ENCODE measurements around the gene GCNT4.
"Not testable (repeated sequence)": the region's sequence is repeated elsewhere in the genome, so short reads cannot be mapped to it uniquely, and the experiment has no call there.

GCNT4 gene, protein sequence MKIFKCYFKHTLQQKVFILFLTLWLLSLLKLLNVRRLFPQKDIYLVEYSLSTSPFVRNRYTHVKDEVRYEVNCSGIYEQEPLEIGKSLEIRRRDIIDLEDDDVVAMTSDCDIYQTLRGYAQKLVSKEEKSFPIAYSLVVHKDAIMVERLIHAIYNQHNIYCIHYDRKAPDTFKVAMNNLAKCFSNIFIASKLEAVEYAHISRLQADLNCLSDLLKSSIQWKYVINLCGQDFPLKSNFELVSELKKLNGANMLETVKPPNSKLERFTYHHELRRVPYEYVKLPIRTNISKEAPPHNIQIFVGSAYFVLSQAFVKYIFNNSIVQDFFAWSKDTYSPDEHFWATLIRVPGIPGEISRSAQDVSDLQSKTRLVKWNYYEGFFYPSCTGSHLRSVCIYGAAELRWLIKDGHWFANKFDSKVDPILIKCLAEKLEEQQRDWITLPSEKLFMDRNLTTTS

DNA sequence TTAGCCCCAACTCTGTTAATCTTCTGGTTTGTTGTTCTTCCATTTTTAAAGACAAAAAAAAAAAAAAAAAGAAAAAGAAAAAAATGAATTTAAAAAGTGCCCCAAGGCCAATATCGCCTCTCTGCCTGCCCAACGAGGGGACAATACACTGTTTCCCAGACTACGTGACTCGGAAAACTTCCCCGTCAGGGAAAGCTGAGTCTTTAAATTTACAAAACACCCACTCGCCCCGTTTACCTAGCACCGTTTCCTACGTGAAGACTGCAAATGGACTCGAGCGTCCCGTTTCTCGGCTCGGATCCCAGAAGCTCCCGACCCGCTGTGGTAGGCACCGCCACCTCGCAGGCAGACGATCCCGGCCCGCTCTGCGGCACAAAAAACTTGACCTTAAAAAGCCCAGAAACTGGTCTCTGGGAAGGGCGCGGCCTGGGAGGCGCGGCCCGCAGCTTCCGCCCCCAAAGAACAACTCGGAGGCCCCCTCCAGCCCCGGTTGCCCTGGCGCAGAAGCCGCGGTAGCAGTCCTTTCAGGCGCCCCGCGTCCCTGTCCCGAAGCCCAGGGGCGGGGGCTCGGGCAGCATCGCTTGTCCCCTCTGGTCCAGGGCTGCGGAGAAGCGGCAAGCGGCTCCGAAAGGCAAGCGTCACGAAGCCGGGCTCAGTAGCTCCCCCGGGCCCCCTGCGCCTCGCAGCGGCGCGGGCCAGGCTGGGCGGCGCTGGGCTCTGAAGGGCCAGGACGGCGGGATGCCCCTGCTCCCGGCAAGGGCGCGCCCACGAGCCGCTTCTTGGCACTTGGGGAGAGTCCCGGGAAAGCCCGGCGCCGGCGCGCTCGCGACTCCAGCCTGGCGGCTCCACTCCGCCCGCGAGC lies at the start of gene GCNT4:
GCNT4 (minus strand) TSS at position 367 of the 862 bp plus-strand sequence. CDS start 22,521 bp downstream, outside the sequence.
- peak; percentile 59 for DNase-seq

DNA sequence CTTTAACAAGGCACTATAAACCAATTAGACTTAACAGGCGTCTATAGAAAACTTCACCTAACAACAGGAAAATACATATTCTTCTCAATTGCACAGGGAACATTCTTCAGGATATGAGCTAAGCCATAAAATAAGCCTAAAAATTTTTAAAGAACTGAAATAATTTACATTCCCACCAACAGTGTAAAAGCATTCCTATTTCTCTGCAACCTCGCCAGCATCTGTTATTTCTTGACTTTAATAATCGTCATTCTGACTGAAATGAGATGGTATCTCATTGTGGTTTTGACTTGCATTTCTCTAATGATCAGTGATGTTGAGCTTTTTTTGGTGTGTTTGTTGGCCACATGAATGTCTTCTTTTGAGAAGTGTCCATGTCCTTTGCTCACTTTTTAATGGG lies 43.6 kb upstream of the GCNT4 start:
- peak; percentile 34 for DNase-seq

DNA sequence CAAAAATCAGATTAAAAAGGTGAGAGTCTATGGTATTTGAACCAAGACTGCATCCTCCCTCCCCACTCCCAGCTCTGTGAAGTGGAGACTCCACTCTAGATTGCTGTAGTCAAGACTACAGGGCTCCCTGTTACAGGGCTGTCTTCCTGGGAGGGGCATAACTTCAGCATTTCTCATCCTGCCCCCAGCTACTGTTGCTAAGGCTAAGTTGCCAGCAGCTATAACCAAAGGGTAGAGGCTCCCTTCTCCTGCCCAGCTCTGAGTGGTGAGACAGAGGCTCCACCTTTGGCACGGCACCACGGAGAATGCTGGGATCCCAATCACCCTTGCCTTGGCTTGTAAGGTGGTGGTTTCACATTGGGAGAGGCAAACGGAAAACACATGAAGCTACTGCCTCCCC lies 39.2 kb upstream of the GCNT4 start:
- no peak for DNase-seq

DNA sequence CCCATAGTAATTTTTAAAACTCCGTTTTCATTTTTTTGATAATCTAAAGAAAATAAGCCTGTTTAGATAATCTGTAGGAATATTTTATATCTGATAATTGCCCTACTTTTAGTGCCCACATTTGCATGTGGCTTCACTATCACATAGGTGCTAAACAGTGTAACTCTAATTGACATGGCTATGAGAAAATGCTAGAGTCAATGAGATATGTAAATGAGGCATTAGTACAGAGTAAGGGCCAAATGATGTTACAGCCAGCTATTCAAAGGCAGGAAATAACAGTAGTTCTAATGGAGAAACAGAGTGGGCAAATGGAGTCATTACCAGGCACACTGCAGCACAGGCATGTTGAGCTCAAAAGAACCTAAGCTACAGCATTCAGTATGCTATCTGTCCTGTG lies 37.3 kb upstream of the GCNT4 start:
- no peak for DNase-seq

DNA sequence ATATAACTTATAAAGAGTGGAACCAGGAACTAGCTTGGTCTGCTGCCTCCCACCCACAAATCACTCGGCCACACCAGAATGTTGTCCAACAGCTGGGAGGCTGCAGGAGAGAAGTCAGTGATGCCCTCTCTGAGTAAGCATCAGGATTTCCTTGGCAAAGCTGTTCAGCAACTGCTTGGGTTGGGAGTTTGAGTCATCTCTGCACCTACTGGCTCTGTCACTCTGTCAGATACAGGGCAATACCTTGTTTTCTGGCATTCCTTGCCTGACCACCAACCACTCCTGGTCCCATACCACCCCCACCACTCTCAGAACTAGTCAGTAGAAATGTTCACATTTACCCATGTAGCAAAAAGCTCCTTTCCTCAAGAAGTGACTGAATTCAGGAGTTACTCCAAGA lies 36.8 kb upstream of the GCNT4 start:
- no peak for DNase-seq

DNA sequence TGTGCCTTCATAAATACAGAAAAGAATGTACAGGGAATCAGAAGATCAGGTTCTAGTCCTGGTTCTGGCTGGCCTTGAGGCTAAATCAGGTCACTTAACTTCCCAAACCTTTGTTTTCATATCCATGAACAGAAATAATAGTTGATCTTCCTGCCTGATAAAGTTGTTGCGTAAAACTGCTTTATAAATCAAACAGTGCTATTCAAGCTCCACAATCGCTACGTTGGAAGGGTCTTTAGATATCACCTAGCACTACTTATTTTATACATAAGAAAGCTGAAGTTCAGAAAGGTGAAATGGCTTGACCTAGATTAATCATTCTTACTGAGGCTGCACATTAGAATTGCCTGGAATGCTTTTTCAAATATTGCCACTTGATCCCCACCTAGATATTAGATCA lies 36.3 kb upstream of the GCNT4 start:
- no peak for DNase-seq

DNA sequence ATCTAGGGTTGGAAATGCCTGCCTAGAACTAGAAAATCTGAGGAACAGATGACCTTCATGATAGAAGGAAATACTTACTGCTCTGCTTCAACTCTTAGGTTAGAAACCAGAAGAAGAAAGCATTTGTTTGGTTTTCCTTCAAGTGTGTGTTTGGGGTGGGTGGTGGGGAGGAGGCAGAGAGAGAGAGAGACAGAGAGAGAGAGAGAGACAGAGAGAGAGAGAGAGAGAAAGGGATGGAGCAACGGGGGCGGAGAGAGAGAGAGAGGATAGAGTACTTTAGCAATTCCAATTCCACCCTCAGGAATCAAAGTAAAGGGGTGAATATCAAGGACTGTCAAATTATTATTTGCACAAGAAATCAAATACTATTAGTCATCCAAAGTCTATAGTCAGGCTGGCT lies 29.2 kb upstream of the GCNT4 start:
- DNase-seq = no peak

DNA sequence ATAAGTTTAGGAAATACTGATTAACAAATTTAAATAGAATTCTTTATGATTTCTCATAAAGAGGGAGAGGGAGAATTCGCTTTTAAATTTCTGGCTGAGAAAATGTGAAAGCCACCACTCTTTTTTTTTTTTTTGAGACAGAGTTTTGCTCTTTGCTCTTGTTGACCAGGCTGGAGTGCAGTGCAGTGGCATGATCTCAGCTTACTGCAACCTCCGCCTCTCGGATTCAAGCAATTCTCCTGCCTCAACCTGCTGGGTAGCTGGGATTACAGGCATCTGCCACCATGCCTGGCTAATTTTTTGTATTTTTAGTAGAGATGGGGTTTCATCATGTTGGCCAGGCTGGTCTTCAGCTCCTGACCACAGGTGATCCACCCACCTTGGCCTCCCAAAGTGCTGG lies 27.0 kb upstream of the GCNT4 start:
- DNase-seq = not testable (repeated sequence)

DNA sequence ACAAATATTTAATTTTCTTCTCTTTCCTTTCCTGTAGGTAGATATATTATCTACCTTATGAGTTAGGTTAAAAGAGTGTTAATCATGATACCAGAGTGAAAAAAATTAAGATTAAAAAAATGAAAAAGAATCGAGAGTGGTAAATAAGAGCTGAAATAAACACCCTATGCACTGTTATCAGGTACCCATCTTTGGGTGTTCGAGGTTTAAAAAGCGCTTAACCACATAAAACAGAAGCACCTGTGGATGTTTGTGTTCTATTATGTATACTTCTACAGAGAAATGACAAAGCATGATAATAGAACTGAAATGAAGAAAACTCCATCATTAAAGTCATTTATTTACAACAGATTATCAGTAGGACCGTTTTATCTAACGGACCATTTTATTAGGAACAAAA lies 25.7 kb upstream of the GCNT4 start:
- no peak for DNase-seq

DNA sequence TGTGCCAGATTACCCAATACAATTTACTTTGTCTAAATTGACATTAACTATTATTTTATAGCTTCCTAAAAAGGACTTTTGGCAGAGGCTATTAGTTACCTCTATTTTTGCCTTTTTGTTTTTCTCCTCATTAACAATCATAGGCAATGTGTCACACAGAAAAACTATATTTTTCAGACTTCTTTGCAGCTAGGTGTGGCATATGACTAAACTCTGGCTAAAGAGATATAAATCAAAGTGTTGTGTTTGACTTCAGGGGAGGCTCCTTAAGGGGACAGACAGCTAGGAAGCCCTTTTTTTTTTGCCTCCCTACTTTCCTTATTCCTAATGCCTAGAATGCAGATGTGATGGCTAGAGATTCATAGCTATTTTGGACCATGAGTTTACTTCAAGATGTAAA lies 19.7 kb upstream of the GCNT4 start:
- DNase-seq = no peak

DNA sequence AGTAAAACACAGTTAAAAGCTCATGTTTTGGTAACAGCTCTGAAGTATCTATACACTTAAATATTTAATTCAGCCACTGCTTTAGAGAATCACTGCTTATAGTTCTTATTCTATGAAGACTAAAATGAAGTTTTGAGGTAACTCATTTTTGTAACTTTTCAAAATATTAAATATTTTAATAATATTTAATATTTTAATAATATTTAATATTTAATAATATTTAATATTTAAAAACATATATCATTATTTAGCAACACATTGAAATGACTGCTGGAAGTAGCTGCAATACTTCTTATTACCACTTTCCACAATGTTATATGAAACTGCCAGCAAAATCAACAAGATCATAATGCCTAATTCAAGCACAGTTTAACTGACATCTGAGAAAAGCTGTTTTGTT lies 18.7 kb upstream of the GCNT4 start:
- no peak for DNase-seq

DNA sequence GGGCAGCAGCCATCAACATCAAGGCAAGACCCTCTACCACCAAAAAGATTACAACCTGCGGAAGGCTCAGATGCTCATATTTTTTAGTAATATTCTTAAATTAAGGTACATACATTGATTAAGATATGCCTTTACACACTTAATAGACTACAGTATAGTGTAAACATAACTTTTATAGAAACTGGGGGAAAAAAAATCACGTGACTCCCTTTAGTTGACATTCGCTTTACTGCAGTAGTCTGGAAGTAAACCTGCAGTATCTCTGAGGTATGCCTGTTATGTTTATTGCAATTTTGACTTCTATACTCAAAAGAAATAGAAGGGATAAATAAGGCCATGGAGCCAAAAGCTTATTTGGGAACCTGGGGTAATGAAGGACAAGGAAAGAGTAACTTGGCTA lies 15.1 kb upstream of the GCNT4 start:
- no peak for DNase-seq

DNA sequence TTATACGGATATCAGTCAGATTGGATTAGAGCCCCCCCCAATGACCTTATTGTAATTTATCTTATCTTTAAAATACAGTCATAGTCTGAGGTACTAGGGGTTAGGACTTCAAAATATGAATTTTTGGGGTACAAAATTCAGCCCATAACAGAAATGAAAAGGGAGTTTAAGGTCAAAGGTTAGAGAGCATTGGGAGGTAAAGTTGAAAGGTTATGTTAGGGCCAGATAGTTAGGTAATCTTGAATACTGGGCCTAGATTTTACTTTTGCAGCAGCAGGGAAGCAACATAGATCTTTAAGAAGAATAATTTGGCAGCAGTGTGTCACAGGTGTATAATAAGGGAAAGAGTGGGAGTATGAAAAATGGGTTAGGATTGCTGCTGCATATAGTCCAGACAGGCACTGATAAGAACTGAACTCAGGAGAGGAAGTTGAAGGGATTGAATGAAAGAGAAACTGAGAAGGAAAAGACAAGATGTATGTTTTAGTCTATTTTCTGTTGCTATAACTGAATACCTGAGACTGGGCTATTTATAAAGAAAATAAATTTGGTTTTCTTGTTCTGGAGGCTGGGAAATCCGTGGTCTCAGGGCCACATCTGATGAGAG lies 10.7 kb upstream of the GCNT4 start:
- DNase-seq = no peak

DNA sequence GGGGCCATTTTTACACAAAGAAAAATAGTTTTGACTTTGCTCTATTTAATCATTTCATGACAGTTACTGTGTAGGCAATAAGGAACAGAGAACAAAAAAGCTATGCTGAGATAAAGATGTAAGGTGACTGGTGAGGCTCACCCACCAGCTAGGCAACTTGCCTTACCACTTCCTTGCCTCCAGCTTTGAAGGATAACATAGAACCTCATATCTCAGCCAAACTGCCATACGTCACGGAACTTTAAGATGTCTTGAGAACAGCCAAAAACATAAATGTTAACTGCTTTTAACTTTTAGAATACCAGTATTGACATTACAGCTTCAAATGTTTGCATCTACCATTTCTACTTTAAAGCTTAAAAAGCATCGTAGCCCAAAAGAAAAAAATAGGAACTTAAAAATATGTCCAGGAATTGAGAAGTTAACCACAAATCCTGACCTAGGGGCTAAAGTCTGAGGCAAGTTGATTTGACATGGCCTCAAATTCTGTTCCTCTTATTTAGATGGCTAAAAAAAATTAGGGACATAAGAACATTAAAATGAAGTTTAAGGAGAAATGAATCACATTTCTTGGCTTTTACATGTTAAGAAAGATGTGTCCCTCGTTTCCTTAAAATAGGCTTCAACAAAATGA lies 7.7 kb upstream of the GCNT4 start:
- DNase-seq = peak; percentile 43

DNA sequence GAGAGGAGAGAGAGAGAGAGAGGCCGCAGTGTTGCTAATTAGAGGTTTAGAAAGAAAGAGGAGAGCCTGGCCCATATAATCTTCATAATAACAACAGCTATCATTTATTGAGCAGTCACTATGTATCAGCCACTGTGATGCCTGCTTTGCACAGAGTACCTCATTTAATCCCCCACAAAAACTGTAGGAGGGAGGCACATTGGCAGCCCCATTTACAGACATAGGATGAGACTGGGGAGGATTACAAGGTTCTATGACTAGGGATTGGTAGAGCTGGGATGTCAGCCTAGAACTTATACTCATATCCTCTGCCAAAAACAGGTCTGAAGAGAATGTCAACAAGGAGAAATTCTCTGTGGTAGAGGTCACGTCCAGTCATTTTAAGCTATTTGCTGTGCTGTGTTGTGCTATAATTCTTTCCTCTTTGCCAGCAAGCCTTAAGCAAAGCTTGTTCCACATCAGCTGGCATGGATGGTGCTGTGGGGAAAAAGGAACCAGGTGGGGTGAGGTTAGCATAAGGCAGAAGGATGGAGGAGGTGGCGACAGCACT lies 6.7 kb upstream of the GCNT4 start:
- no peak for DNase-seq

DNA sequence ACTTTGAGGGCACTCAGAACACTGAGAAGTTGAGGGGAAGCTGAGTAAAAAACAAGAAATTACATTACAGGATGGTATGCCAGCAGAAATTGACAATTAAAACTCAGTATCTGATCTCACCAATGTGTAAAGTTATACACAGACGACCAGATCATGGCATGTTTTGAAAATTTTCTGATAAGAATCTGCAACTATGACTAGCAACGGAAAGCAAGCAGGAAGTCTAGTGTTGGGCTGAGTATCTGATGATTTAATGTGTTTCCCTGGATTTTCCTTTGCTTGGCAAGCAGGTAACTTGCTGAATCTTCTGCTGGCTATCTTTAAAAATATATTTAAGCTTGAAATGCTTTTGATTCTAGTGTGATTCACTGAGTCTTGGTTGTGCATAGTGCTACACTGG lies 5.2 kb upstream of the GCNT4 start:
- peak; percentile 30 for DNase-seq

DNA sequence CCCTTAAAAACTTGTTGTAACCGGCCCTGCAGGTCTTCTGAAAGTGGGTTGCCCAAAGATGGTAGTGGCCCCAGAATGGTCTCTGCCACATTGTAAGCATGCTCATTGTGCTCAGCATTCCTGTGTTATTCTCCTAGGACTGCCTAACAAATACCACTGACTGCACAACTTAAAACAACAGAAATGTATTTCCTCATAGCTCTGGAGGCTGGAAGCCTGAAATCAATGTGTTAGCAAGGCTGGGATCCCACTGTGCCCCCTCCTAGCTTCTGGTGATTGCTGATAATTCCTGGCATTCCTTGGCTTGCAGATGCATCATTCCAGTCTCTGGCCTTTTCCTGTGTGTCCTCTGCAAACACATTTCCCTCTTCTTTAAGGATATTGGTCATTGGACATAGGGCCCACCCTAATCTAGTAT lies 3.4 kb upstream of the GCNT4 start:
- no peak for DNase-seq

DNA sequence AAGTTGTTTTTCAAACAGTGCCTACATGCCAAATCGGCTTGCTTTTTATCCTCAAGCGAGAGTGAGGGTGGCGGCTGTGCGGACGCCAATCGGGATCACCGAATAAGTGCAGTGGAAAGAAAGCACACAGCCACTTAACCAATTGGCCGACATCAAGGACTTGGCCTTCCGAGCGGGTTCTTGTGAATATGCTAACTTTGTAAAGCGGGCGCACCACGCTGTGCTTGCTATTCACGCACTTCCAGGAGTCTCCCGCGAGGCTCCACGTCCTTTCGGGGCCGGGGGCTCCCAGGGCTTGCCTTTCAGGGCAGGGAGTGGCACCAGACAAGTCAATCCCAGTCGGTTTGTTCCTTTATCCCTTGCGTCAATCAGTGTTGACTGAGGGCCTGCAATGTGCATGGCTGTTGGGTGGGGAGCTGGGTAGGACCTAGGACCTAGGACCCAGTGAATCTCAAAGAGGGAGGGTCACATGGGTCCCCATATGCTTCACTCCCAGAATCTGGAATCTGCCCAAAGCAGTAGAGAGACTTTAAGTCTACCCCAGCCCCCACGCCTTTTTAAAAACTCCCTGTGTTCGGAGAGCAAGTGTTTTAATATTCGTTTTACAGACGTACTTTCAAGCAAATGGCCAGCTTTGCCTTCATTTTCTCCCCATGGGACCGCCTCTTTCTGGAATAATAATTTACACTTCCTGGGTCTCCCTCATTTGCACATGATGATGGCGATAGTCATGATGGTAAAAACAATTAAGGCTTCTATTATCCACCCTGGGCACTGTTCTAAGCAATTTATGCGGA lies 2.0 kb upstream of the GCNT4 start:
- no peak for DNase-seq

DNA sequence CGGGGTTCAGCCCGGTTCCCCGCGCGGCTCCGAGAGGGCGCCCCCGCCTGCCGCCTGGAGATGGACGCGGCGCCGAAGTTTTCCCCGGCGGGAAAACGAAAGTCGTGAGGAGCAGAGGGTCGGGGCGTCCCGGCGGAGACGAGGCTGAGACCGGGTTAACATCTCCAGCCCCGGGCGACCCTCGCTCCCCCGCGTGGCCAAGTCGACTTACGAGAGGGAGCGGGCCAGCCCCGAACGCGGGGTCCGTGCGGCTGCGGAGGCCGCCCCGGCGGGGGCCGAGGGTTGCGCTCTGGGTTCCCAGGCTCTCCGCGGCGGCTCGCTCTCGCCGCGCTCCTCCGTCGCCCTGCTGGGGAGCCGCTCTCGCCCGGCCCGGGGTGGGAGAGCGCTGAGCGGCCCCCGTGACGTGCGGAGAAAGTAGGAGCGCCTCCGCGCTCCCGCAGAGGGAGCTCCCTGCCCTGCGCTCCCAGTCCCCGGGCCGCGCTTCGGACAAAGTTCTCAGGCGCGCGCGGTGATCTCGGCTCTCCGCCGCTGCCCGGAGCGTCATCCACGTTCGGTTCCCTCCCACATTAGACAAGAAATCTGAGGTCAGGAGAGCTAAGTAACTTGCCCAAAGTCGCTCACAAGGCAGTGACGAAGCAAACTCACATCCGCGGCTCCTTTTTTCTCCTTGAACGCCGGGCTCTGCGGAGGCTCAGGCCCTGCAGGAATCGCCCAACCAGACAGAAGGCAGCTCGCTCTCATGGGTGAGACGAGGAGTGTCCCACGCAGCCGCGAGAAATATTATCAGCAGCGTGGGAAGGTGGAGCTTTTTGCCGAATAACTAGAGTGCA lies 1.2 kb upstream of the GCNT4 start:
- peak; percentile 79 for DNase-seq

DNA sequence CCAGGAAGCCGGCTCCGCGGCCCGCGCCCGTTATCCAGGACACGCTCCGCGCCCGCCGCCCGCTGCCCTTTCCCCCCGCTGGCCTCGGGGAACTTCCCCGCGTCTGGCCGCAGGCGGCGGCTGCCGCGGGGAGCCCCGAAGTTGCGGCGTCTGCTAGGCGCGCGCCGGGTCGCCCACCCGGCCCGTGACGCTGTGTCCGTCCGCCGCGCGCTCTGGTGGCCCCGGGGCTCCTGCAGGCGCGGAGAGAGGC lies 621 bp upstream of the GCNT4 start:
- DNase-seq = no peak

DNA sequence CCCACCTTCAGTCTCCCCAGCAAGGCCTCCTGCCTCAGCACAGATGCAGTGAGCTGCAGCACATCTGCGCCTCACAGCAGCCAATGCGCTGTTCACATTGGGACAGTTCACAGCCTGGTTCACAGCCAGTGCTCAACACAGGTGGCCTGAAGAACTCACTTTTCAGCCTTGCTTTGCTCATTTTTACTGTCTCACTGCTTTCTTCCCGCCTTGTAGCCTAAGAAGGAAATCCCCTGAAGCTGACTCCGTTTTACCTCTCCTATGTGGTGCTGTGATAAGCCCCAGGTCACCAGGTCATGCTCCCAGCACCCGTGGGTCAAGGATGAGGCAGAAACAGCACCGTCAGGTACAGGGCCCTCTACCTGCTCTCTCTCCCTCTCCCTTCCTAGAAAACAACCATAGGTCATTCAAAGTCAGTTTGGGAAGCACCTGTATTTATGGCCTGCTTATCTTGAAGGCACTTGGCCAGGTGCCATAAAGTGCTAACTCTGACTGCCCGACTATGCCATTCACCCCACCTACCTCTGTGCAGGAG lies 1.1 kb downstream of the GCNT4 start:
- peak; percentile 48 for DNase-seq
